PC-3 (cell line): ENCODE results near the gene KBTBD4. TPM values are rescaled to one million over a fixed set of nuclear protein-coding genes. Genes with fewer than 3 reads are reported as not detected.

Experiments used
- ATAC-seq: fragments of 200-7000 bp; cut with Tn5 transposase; 2 replicates; pipeline ENCODE4 v1.9.1; 2020; ENCODE audit warnings: mild to moderate bottlenecking, moderate library complexity
- BruUV-seq: library from RNA; stranded (reverse); fragments of 400-500 nt; replicated peaks from 2 replicates; lab custom pipeline; 2021; lab: Mats Ljungman, UMichigan
- CTCF ChIA-PET: fragments of 300-600 bp; sonication (Branson Sonifier 250); formaldehyde crosslinking; loops from one replicate; lab custom pipeline; 2022; ENCODE audit warnings: antibody characterized with exemption; lab: Charles Lee
- POLR2A ChIA-PET: fragments of 300-600 bp; sonication (Branson Sonifier 250); formaldehyde crosslinking; loops from one replicate; lab custom pipeline; 2022; ENCODE audit warnings: antibody characterized with exemption; ENCODE audit not compliant: unreplicated experiment; lab: Charles Lee
- DNase-seq: peaks from one replicate; pipeline ENCODE4 v3.0.0-alpha.2; 2015
- H2AFZ ChIP-seq: fragments of 300-600 bp; sonication (generic); 2 replicates; pipeline ENCODE4 v1.6.0; 2016; ENCODE audit warnings: antibody characterized with exemption, low read length
- H3F3A ChIP-seq: fragments of 300-600 bp; sonication (generic); one replicate; pipeline ENCODE4 v1.6.0; 2017; ENCODE audit warnings: antibody characterized with exemption, low read length, control low read depth, mild to moderate bottlenecking; ENCODE audit not compliant: unreplicated experiment
- H3K27ac ChIP-seq: fragments of 300-600 bp; sonication (generic); 2 replicates; pipeline ENCODE4 v1.5.1; 2016; ENCODE audit warnings: mild to moderate bottlenecking, low read length
- H3K27me3 ChIP-seq: fragments of 300-600 bp; sonication (generic); 2 replicates; pipeline ENCODE4 v1.6.1; 2016; ENCODE audit warnings: low read length, mixed read lengths
- H3K36me3 ChIP-seq: fragments of 300-600 bp; sonication (generic); 2 replicates; pipeline ENCODE4 v1.6.1; 2016; ENCODE audit warnings: low read depth, mixed run types, low read length, mixed read lengths
- H3K4me1 ChIP-seq: fragments of 300-600 bp; sonication (generic); 2 replicates; pipeline ENCODE4 v1.5.1; 2016; ENCODE audit warnings: low read length; ENCODE audit not compliant: insufficient read depth
- H3K4me2 ChIP-seq: fragments of 300-600 bp; sonication (generic); 2 replicates; pipeline ENCODE4 v1.6.0; 2016; ENCODE audit warnings: low read length
- H3K4me3 ChIP-seq: fragments of 300-600 bp; sonication (generic); 2 replicates; pipeline ENCODE4 v1.5.1; 2016; ENCODE audit warnings: mild to moderate bottlenecking, low read length, mixed read lengths
- H3K79me2 ChIP-seq: fragments of 300-600 bp; sonication (generic); 2 replicates; pipeline ENCODE4 v1.6.1; 2017; ENCODE audit warnings: low read length, mixed read lengths
- H3K9ac ChIP-seq: fragments of 300-600 bp; sonication (generic); 2 replicates; pipeline ENCODE4 v1.6.0; 2016; ENCODE audit warnings: mild to moderate bottlenecking, low read length
- H3K9me2 ChIP-seq: fragments of 300-600 bp; sonication (generic); replicated peaks from 2 replicates; pipeline ENCODE4 v1.6.1; 2016; ENCODE audit warnings: mixed run types, low read length, mixed read lengths
- H3K9me3 ChIP-seq: fragments of 300-600 bp; sonication (generic); 2 replicates; pipeline ENCODE4 v1.6.1; 2016; ENCODE audit warnings: low read length, mixed read lengths
- H4K20me1 ChIP-seq: fragments of 300-600 bp; sonication (generic); 2 replicates; pipeline ENCODE4 v1.6.1; 2016; ENCODE audit warnings: low read length, mixed read lengths
- EZH2 ChIP-seq: fragments of 300-600 bp; sonication (generic); IDR thresholded peaks from one replicate; pipeline ENCODE4 v1.6.1; 2017; ENCODE audit warnings: antibody characterized with exemption, mild to moderate bottlenecking, low read length; ENCODE audit not compliant: unreplicated experiment
- EZH2phosphoT487 ChIP-seq: fragments of 300-600 bp; sonication (generic); IDR thresholded peaks from 2 replicates; pipeline ENCODE4 v1.6.1; 2018; ENCODE audit warnings: mild to moderate bottlenecking, antibody characterized with exemption, low read length, borderline replicate concordance
- intact Hi-C: fragments of 100-400 bp; cut with micrococcal nuclease; formaldehyde crosslinking; loops from 2 replicates; pipeline ENCODE4 v1.9.0; 2023
- total RNA-seq: library from RNA; depleted of rRNA; stranded (reverse); fragments of >200 nt; gene quantifications from 2 replicates; pipeline ENCODE4 v1.2.3, GENCODE V29; 2014
- TF ChIP-seq, protein P1 (sequence below): fragments of 300-600 bp; sonication (generic); conservative IDR thresholded peaks from 2 replicates; pipeline ENCODE4 v1.5.1; 2017; ENCODE audit warnings: antibody characterized with exemption, low read depth, mild to moderate bottlenecking, low read length

The KBTBD4 gene
- total RNA-seq, 1 experiment from 2014 or later = 9.8 TPM

DNA sequence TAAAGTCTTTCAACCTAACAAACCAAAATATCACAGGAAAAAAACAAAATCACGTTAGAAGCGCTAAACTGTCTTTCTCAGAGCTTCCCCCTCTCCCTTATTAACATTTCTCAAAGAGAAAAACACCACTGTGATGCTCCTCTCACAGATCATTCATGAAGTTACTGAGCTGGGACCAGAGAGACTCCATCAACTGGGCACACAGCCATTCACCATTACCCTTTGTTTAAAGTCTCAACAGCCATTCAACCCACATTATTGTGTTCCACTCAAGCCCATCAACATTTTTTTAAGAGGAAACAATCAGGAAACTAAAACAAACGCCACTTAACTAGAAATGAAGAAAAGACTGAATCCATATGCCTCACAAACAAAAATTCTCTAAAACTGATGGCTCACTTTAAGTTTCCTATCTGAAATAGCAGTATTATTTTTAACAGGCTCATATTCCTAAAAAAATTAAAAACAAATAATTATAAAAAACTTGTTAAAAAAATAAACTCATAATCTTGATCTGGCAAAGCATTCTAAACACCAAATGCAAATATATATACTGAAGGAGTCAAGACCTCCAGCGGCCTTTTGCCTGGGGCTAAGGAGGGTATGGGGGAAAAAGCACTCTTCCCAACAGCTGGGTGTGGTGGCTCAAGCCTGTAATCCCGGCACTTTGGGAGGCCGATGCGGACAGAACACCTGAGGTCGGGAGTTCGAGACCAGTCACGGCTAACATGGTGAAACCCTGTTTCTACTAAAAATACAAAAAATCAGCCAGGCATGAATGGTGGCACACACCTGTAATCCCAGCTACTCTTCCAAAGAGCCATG lies 39.8 kb downstream of the KBTBD4 start:
- Histone ChIP-seq H3K9me3 (no peaks in the 10 kb centered on the region), H3K27me3 (no peaks in the 10 kb centered on the region), H3K27ac (peak overlapping the region; percentile 91), H3K4me1 (peaks cover 38% of the 10 kb centered on the region), H3K79me2 (peaks cover 93% of the 10 kb centered on the region), H3K9ac (peak overlapping the region; percentile 57), H2AFZ (no peak overlapping the region), H3K4me2 (peak overlapping the region; percentile 75), H4K20me1 (peaks cover 32% of the 10 kb centered on the region), H3K9me2 (no peaks in the 10 kb centered on the region), H3K4me3 (peak overlapping the region; percentile 46; the same call in 1 of the 2 replicates), H3K36me3 (no peaks in the 10 kb centered on the region; the same call in 1 of the 2 replicates), H3F3A (no peaks in the 10 kb centered on the region)
- DNase-seq (no peak), ATAC-seq (no peak)
- CTCF ChIA-PET = no interaction called here
- POLR2A ChIA-PET = no interaction called here
- intact Hi-C loops = loop anchor here (2.0 kb wide), 1 partner anchor 14 kb away; no protein-coding TSS in a partner anchor
- TF ChIP-seq EZH2 (no peak), EZH2phosphoT487 (no peak)
- TF ChIP-seq, protein P1, sequence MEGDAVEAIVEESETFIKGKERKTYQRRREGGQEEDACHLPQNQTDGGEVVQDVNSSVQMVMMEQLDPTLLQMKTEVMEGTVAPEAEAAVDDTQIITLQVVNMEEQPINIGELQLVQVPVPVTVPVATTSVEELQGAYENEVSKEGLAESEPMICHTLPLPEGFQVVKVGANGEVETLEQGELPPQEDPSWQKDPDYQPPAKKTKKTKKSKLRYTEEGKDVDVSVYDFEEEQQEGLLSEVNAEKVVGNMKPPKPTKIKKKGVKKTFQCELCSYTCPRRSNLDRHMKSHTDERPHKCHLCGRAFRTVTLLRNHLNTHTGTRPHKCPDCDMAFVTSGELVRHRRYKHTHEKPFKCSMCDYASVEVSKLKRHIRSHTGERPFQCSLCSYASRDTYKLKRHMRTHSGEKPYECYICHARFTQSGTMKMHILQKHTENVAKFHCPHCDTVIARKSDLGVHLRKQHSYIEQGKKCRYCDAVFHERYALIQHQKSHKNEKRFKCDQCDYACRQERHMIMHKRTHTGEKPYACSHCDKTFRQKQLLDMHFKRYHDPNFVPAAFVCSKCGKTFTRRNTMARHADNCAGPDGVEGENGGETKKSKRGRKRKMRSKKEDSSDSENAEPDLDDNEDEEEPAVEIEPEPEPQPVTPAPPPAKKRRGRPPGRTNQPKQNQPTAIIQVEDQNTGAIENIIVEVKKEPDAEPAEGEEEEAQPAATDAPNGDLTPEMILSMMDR = no peak
- BruUV-seq = no TSS peak

GRCh38 chr11:47536915-47537314 lies 41.9 kb downstream of the KBTBD4 start:
- intact Hi-C loops = no loop called here
- no peak overlapping the region for H3K9ac ChIP-seq
- no peaks in the 10 kb centered on the region for H3K27me3 ChIP-seq
- ATAC-seq (no peak), DNase-seq (no peak)
- CTCF ChIA-PET = no interaction called here
- H3K4me3 ChIP-seq = no peak overlapping the region
- peaks cover 40% of the 10 kb centered on the region for H4K20me1 ChIP-seq
- POLR2A ChIA-PET = interaction anchor here (0.6 to 1.1 kb wide), 2 partner anchors 12 to 1531 kb away, joined by 5 to 7 read pairs; no protein-coding TSS in a partner anchor
- H3K9me3 ChIP-seq = no peaks in the 10 kb centered on the region
- H3K79me2 ChIP-seq = peaks cover 93% of the 10 kb centered on the region
- no peak overlapping the region for H3K27ac ChIP-seq
- no TSS peak for BruUV-seq
- no peaks in the 10 kb centered on the region; the same call in 1 of the 2 replicates for H3K36me3 ChIP-seq
- H3K4me2 ChIP-seq = no peak overlapping the region
- no peaks in the 10 kb centered on the region for H3K9me2 ChIP-seq
- no peak overlapping the region for H2AFZ ChIP-seq
- TF ChIP-seq EZH2phosphoT487 (no peak), EZH2 (no peak)
- TF ChIP-seq, protein P1 = no peak
- H3K4me1 ChIP-seq = peaks cover 44% of the 10 kb centered on the region
- no peaks in the 10 kb centered on the region for H3F3A ChIP-seq

GRCh38 chr11:47534704-47535251 lies 44.0 kb downstream of the KBTBD4 start:
- TF ChIP-seq EZH2phosphoT487 (no peak), EZH2 (no peak)
- TF ChIP-seq, protein P1 = no peak
- Histone ChIP-seq H2AFZ (no peak overlapping the region), H3K9ac (no peak overlapping the region), H3K36me3 (no peaks in the 10 kb centered on the region; the same call in 1 of the 2 replicates), H3K4me3 (no peak overlapping the region), H4K20me1 (peaks cover 44% of the 10 kb centered on the region), H3F3A (no peaks in the 10 kb centered on the region), H3K79me2 (peaks cover 100% of the 10 kb centered on the region), H3K27me3 (no peaks in the 10 kb centered on the region), H3K4me2 (no peak overlapping the region), H3K9me2 (no peaks in the 10 kb centered on the region), H3K4me1 (peaks cover 27% of the 10 kb centered on the region), H3K27ac (no peak overlapping the region), H3K9me3 (no peaks in the 10 kb centered on the region)
- intact Hi-C loops = no loop called here
- no peak for DNase-seq
- CTCF ChIA-PET = no interaction called here
- no TSS peak for BruUV-seq
- POLR2A ChIA-PET = interaction anchor here (0.6 kb wide), 1 partner anchor 11 kb away, joined by 6 read pairs; no protein-coding TSS in a partner anchor
- no peak for ATAC-seq
